Measurements from ENCODE around the gene HGS.

HGS gene, protein sequence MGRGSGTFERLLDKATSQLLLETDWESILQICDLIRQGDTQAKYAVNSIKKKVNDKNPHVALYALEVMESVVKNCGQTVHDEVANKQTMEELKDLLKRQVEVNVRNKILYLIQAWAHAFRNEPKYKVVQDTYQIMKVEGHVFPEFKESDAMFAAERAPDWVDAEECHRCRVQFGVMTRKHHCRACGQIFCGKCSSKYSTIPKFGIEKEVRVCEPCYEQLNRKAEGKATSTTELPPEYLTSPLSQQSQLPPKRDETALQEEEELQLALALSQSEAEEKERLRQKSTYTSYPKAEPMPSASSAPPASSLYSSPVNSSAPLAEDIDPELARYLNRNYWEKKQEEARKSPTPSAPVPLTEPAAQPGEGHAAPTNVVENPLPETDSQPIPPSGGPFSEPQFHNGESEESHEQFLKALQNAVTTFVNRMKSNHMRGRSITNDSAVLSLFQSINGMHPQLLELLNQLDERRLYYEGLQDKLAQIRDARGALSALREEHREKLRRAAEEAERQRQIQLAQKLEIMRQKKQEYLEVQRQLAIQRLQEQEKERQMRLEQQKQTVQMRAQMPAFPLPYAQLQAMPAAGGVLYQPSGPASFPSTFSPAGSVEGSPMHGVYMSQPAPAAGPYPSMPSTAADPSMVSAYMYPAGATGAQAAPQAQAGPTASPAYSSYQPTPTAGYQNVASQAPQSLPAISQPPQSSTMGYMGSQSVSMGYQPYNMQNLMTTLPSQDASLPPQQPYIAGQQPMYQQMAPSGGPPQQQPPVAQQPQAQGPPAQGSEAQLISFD

DNA sequence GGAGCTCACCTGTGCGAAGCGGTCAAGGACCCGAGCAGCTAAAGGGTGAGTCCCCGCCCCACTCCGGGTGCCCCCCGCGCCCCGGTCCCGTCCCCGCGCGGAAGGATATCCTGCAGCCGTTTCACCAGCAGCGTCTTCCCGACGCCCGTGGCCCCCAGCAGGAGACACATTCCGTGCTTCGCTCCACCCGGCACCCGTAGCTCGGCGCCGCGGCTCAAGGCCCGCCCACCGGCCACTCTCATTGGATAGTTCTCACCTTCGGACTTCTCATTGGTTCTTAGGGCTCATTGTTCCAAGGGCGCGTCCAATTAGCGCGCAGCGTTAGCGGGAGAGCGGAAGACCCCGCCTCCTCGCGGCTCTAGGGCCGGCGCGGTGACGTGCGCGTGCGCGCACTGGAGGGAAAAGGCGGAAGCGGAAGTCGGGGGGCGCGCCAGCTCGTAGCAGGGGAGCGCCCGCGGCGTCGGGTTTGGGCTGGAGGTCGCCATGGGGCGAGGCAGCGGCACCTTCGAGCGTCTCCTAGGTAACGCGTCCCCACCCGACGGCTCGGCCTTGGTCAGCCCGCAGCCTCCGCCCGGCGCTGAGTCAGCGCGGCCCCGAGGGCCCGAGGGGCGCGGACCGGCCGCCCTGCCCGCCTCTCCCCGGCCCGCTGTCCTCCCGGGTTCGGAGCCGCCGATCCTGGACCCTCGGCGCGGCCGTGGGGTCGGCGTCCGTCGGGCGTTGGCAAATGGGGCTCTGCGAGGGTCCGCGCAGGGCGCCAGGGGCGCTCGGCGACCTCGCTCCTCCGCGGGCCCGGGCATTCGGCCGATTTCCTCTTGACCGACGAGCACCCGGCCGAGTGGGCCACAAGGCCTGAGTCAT lies at the start of gene HGS, which contains the start of gene ARL16:
Gene HGS (plus strand): TSS at position 428 of the 858 bp plus-strand sequence. CDS start 56 bp downstream, at position 484.
Gene ARL16 (minus strand): TSS at position 214 of the 858 bp plus-strand sequence. CDS start 44 bp downstream, at position 170.
- DNase-seq: peak; percentile 97

DNA sequence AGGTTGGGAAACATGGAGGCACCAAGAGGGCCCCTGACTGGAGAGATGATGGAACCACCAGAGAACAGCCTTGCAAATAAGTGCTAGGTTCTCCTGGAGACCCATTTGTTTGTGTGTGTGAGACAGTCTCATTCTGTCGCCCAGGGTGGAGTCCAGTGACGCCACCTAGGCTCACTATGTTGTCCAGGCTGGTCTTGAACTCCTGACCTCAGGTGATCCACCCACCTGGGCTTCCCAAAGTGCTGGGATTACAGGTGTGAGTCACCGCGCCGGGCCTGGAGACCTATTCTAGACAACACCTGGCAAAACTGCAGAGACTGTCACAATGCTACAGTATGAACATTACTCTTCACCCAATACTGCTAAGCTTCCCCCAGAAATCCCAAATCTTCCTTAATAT lies 48.4 kb upstream of the HGS start:
- DNase-seq: no peak

DNA sequence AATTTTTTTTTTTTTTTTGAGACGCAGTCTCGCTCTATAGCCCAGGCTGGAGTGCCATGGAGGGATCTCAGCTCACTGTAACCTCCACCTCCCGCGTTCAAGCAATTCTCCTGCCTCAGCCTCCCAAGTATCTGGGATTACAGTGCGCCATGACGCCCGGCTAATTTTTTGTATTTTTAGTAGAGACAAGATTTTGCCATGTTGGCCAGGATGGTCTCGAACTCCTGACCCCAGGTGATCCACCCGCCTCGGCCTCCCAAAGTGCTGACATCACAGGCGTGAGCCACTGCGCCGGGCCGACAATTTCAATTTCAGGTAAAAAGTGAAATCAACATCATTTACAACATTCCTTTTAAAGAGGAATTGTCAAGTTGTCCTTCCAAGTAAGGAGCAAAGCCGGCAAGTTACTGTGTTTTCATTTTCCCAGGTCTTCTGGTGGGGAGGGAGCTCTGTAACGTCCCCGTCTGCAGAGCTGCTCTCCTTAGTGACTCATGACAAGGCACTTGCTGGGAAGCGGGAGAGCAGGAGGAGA lies 47.8 kb upstream of the HGS start:
- no peak for DNase-seq

DNA sequence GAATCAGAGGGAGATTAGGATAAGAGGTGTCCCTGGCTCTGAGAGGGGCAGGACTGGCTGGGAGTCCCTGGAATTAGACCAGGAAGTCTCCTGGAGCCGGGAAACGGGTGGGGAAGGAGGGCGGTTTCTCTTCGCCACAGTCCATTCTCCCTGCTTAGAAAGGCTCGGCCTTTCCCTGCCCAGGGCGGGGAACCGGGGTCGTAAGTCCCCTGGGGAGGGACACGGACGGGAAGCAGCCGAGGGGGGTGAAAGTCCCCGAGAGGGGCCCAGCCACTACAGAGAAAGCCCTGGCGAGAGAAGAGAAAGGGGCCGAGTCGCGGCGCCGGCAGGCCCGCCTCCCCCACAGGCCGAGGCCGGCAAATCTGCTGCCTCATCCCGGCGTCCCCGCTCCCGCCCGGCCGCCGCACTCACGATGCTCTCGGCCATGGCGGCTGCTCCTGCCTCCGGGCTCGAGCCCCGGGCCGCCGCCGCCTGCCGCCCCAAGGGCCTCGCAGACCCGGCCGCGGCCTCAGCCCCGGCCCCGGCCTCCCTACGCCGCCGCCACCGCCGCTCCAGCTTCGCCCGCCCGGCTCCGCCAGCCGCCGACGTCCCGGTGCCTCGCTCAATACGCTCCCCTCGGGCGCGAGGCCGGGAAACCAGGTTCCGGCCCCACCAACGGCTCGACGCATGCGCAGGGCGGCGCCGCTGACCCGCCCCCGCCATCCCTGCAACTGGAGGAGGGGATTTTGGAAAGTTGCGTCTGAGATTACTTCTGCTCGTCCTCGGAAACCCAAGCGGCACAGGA lies 47.1 kb upstream of the HGS start, which contains the start of the genes NPLOC4 and TSPAN10:
Gene NPLOC4 (minus strand): TSS at position 608 of the 784 bp plus-strand sequence. CDS start 182 bp downstream, at position 426.
Gene TSPAN10 (plus strand): TSS at position 692 of the 784 bp plus-strand sequence. CDS start 5,217 bp downstream, outside the sequence.
- DNase-seq: peak; percentile 51

DNA sequence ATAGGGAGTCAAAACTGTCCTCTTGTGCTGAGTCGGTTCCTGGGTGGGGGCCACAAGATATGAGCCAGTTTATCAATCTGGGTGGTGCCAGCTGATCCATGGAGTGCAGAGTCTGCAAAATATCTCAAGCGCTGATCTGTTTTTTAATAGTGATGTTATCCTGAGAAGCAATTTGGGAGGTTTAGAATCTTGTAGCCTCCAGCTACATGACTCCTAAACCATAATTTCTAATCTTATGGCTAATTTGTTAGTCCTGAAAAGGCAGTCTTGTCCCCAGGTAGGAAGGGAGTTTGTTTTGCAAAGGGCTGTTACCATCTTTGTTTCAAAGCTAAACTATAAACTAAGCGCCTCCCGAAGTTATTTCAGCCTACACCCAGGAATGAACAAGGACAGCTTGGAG lies 45.1 kb upstream of the HGS start:
- DNase-seq: no peak

DNA sequence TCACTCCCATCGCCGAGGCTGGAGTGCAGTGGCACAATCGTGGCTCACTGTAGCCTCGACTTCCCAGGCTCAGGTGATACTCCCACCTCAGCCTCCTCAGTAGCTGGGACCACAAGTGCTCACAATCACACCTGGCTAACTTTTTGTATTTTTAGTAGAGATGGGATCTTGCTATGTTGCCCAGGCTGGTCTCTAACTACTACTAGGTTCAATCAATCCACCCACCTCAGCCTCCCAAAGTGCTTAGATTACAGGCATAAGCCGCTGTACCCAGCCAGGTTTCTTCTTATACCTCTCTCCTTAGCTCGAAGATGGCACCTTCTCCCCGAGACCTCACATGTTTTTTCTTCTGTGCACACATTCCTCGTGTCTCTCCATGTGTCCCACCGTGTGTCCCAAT lies 43.8 kb upstream of the HGS start:
- DNase-seq: no peak

DNA sequence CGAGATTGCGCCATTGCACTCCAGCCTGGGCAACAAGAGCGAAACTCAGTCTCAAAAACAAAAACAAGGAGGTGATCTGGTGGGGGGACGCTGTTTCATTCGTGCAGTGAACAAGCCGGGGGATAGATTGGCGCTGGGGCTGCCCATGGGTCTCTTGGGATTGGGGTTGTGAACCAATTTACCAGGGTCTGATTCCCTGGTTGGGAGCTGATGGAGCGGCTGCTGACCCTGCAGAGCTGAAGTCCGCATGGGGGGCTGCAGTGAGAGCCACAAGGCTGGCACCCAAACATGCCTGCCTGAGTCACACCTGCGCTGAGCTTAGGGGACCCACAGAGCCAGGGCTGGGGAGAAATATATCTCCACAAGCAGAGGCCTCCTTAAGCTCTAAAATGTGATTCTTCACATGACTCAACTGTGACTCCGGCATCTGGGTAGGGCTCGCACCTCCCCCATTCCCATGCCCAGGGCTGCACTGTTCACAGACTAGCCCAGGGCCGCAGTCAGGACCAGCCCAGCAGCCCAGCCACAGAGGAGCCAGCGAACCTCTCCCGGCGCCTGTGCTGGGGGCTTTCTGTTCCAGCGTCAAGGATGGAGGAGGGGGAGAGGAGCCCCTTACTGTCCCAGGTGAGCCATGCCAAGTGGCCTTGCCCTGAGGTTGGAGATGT lies 41.9 kb upstream of the HGS start:
- no peak for DNase-seq

DNA sequence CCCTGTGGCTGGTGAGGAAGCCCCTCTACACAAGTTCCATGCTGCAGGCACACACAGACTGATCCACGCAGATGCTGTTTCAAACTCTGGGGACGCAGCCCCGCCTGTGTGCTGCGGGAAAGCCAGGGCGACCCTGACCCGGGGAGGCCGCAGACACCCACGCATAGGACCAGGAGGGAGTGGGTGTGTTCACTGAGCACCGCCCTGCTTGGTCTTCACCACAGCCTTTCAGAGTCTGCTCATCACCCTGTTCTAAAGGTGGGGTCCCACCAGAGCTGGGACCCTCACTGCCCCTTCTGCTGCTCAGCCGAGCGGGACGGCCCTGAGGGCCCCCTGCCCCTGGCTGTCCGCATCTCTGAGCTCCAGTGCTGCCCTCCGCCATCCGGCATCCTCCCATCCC lies 39.3 kb upstream of the HGS start:
- DNase-seq: no peak

DNA sequence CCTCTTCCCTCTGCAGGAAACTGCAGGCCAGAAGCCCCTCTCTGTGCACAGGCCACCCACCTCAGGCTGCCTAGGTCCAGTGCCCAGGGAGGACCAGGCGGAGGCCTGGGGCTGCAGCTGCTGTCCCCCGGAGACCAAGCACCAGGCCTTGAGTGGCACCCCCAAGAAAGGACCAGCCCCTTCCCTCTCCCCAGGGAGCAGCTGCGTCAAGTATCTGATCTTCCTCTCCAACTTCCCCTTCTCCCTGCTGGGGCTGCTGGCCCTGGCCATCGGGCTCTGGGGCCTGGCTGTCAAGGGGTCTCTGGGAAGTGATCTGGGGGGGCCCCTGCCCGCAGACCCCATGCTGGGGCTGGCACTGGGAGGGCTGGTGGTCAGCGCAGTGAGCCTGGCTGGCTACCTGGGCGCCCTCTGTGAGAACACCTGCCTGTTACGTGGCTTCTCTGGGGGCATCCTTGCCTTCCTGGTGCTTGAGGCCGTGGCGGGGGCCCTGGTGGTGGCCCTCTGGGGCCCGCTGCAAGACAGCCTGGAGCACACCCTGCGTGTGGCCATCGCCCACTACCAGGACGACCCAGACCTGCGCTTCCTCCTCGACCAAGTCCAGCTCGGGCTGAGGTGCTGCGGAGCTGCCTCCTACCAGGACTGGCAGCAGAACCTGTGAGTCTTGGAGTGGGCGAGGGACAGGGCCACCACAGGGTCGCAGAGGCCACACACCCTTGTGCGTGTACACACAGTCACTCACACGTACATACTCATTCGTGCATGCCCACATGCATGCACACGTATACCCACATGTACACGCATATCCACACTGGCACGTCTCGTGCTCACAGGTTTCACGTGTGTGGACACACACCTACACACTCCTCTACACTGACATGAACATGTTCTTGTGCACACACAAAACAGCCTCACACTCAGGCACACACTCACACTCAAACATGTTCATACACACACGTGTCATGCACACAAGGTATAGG lies 38.5 kb upstream of the HGS start:
- DNase-seq: no peak

DNA sequence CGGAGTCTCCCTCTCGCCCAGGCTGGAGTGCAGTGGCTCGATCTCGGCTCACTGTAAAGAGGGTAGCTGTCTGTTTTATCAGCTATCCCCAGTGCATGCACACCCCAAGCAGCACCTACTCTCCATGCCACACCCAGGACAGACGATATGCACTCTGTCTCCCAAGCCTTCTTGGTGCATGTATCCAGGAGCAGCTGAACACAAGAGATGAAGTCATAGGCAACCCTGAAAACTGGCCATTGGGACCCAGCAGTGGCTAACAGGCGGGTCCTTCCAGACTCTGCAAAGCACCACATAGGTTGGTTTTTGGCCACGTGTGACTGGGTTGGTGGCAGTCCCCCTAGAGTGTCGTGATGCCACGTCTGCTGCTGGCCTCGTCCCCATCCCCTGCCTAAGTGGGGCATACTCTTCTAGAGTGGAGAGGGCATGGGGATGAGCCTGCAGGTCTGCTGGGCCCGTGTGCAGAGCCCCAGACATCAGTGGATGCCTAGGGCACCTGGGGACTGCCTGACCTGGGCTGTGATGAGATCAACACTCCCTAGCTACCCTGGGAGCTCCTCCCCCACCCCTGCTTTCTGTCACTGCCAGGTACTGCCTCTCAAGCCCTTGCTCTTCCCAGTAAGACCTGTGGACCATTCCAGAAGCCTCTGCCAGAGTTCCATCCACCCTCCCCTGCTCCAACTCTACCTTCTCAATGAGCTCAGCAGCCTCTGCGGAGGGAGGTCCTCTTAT lies 36.8 kb upstream of the HGS start:
- no peak for DNase-seq

DNA sequence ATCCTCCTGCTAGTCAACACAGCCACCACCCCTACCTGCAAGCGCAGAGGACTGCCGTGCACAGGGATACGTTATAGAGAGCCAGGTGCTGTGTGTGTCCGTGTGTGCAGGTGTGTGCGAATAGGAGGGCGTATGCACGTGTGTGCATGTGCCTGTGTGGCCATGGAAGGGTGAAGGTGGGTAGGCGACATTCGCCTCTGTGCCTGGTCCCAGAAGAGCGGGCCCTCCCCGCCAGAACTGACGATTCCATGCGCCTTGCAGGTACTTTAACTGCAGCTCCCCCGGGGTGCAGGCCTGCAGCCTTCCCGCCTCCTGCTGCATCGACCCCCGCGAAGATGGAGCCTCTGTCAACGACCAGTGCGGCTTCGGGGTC lies 36.2 kb upstream of the HGS start:
- no peak for DNase-seq

DNA sequence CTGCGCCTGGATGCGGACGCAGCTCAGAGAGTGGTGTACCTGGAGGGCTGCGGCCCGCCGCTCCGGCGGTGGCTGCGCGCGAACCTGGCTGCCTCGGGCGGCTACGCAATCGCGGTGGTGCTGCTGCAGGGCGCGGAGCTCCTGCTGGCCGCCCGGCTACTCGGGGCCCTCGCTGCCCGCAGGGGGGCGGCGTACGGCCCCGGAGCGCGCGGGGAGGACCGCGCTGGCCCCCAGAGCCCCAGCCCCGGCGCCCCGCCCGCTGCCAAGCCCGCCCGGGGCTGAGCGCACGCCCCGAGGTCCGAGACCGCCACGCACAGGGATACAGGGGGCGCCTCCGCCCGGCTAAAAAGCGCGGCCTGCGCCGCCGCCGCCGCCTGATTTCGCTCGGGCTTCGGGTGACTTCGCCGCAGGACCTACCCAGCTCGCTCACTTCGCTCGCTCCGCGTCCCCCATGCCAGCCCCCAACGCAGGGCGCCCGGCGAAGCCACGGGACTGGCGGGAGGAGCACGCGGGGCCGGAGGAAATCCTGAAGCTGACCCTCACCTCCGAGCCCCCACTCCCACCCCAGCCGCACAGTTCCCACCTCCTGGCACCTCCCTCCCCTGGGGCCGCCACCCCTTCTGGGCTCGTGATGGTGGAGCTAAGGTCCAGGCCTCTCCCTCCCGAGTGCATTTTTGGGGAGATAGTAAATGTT lies 35.7 kb upstream of the HGS start:
- no peak for DNase-seq

DNA sequence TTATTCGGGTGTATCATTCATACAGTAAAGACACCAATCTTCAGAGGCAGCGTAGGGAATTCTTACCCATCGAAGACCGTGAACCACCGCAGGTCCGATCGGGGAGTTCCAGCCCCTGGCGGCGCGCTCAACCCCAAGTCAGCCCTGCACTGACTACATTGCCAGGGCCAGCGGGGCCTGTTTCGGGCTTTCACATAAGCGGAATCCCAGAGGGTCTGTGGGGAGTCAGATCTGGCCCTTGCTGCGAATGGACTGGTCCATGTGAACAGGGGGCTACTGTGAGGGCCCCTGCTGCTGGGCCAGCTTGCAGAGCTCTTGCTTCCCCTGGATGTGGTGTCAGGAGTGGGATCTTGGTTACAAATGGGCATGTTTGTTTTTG lies 35.1 kb upstream of the HGS start:
- no peak for DNase-seq

DNA sequence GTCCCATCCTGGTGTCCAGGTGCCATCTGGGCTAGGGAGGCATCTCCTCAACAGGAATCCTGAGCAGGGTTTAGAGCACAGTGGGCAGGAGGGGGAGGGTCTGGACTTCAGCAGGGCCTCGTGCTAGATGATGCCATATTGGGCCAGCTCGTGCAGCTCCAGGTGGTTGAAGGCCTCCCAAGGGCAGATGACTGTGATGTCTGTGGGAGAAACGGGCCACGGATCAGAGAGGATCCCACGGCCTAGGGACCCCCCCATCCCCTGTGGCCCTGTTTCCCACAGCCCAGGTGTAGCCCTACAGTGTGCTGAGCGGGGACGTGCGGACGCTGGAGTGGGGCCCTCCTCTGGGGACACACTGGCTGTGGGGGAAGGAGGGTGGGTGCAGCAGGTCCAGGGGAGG lies 32.9 kb upstream of the HGS start:
- no peak for DNase-seq

DNA sequence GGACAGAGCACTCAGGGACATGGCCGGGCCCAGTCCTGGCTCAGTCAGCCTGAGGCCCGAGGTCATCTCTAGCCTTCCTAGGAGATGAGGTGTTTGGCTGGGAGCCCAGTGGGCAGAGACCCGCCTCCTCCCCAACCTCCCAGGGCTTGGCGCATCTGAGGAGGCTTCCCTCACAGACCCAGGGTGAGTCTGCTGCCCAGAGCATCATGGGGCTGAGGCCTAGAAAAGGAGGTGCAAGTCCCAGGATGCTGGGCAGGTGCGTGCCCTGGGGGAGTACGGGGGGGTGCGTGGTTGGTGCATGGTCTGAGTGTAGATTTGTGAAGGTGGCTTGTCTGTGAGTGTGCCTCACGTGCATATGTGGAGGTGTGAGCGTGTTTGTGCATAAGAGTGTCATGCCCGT lies 32.1 kb upstream of the HGS start:
- no peak for DNase-seq

DNA sequence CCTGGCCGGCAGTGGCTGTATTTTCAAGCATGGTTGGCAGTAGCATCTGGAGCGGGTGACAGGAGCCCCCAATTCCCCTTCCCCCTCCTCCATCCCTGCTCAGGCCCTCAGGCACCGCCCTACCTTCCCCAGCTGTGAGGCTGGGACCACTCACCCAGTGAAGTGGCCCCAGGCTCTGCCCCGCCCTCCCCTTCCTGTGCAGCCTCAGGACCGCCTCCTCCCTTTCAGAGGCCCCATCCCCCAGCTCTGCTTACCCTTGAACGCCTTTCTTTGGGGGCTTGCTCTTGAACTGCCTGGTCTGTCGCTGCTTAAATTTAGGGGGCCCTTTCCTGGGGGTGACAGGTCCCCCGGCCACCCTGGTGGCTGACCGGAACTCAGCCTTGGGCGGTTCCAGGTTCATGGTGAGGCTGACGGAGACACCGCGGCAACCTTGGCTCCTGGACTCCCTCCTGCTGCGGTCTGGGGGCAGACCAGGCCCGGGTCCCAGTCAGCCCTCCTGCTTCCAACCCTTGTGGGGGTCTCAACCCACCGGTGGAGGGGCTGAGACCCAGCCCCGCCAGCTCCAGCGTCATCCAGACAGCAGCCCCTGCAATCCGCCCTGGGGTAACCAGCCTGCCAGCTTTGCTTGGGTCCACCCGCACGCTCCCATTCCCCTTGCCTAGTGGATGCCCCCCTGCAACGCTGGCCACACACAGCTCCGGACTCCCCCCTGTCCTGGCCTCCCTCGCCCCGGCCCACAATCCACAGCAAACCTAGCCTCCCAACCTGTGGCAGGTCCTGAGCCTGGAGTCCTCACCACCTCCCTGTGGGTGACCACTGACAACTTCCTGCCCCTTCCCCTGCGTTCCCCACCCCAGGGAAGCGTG lies 30.7 kb upstream of the HGS start:
- no peak for DNase-seq

DNA sequence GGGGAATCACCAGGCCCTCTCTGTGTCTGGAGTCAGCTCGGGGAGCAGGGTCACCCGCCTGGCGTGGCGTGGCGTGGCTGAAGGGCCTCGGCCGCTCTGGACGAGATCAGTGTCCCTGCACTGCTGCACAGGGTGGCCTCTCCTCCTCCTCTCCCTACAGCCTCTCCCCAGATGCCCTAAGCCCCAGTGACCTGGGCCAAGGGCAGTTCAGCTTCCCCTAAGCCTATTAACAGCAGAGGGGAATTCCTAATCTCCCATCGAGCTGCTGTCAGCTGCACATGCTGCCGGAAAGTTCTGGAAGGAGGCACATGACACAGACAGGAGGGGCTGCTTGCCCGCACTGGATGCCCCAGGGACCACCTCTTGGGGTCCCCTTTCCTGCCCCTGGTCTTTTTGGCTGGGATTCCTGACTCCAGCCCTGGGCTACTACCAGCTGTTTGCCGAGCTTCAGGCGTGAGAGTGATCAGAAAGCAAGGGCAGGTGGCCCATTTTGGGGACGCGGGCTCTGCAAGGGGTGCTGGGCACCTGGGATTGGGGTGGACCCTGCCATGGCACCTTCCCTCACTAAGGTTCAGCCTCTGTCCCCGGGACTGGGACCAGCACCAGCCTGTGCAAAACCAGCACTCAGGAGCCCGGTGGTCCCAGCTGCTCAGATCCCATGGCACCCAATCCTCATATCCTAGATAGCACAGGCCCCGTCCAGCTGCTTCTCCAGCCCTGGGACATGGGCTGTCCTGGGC lies 28.3 kb upstream of the HGS start:
- DNase-seq: no peak
